Activated naive CD4-positive, alpha-beta T cell treated with anti-CD3 and anti-CD28 coated beads, Interleukin-2, amount 50 U/mL, for 72 hours (primary cell): ENCODE measurements around the gene KCNK16. TPM values are rescaled to one million over a fixed set of nuclear protein-coding genes. Genes with fewer than 3 reads are reported as not detected.

Experiments used
- ATAC-seq, 2 donors: fragments of 150-1000 bp; cut with Tn5 transposase; 2 replicates each; pipeline ENCODE4 v1.10.0; 2021; ENCODE audit warnings: mild to moderate bottlenecking in 2 of 2, moderate library complexity in 2 of 2
- DNase-seq, 2 donors: peaks; one replicate each; pipeline ENCODE4 v3.0.0; 2021 to 2022; ENCODE audit warnings: low spot score in 2 of 2
- H3K27ac Mint-ChIP-seq, 2 donors: one replicate each; pipeline ENCODE4 v1.8.0; 2022; ENCODE audit warnings: mild to moderate bottlenecking in 2 of 2, mixed read lengths in 2 of 2
- H3K36me3 Mint-ChIP-seq, 2 donors: one replicate each; pipeline ENCODE4 v1.8.0; 2022; ENCODE audit warnings: mixed read lengths in 2 of 2
- H3K9me3 Mint-ChIP-seq, 2 donors: one replicate each; pipeline ENCODE4 v1.8.0; 2022; ENCODE audit warnings: mixed read lengths in 2 of 2
- total RNA-seq, 2 donors: library from RNA; stranded (reverse); gene quantifications; one replicate each; pipeline ENCODE4 v1.2.3, GENCODE V29; 2022

Gene KCNK16
- total RNA-seq, 2 donors from 2014 or later = not detected

GRCh38 chr6:39269961-39270360, 52.5 kb downstream of the KCNK16 start:
- ATAC-seq (no peak), DNase-seq (no peak)
- no peaks in the 10 kb centered on the region for H3K9me3 Mint-ChIP-seq
- H3K36me3 Mint-ChIP-seq = no peaks in the 10 kb centered on the region
- H3K27ac Mint-ChIP-seq = no peak overlapping the region

GRCh38 chr6:39268721-39269120, 53.8 kb downstream of the KCNK16 start:
- no peak overlapping the region for H3K27ac Mint-ChIP-seq
- DNase-seq = no peak
- no peaks in the 10 kb centered on the region for H3K9me3 Mint-ChIP-seq
- ATAC-seq = no peak
- H3K36me3 Mint-ChIP-seq = no peaks in the 10 kb centered on the region

GRCh38 chr6:39268171-39268570, 54.3 kb downstream of the KCNK16 start:
- ATAC-seq = no peak
- Mint-ChIP-seq H3K9me3 (no peaks in the 10 kb centered on the region), H3K27ac (no peak overlapping the region), H3K36me3 (no peaks in the 10 kb centered on the region)
- no peak for DNase-seq

GRCh38 chr6:39266782-39267355, 55.6 kb downstream of the KCNK16 start:
- Mint-ChIP-seq H3K27ac (no peak overlapping the region), H3K36me3 (peaks cover 0 to 2% of the 10 kb centered on the region in 2 donors), H3K9me3 (peaks cover 0 to 1% of the 10 kb centered on the region in 2 donors)
- DNase-seq (peak in 1 of 2 donors; percentile 10), ATAC-seq (peak; percentile 56 to 57)

- Mint-ChIP-seq H3K36me3 (peaks cover 0 to 6% of the 10 kb centered on the region in 2 donors), H3K9me3 (peaks cover 0 to 3% of the 10 kb centered on the region in 2 donors), H3K27ac (no peak overlapping the region)
- DNase-seq (no peak), ATAC-seq (no peak)
These were observed 56.1 kb downstream of the KCNK16 start for GRCh38 chr6:39266375-39266774.

Other genes with a start within 250 kb of the KCNK16 start
- gene SAYSD1, start 207.5 kb downstream of the KCNK16 start, total RNA-seq = 10 to 100 TPM; 12.3 to 20.8 TPM
- 10 to 100 TPM in 1 of 2 donors, 1 to 10 TPM in 1; 8.8 to 15.8 TPM for gene KCNK5, start 93.2 kb downstream of the KCNK16 start, total RNA-seq
- not detected for gene KCNK17, start 8.3 kb downstream of the KCNK16 start, total RNA-seq